HL-60 (cell line): ENCODE results near the gene NAPB.

ENCODE experiments used
- GABPA ChIP-seq: IDR thresholded peaks from 2 replicates; pipeline ENCODE4 v1.6.1; 2012; ENCODE audit warnings: low read depth
- POLR2AphosphoS5 ChIP-seq: IDR thresholded peaks from 2 replicates; pipeline ENCODE4 v1.6.1; 2012; ENCODE audit warnings: low read depth
- TF ChIP-seq, protein P1 (sequence below): IDR thresholded peaks from one replicate; pipeline ENCODE4 v1.5.1; 2011; ENCODE audit warnings: low read length, control low read depth, inconsistent platforms; ENCODE audit not compliant: insufficient read depth

DNA sequence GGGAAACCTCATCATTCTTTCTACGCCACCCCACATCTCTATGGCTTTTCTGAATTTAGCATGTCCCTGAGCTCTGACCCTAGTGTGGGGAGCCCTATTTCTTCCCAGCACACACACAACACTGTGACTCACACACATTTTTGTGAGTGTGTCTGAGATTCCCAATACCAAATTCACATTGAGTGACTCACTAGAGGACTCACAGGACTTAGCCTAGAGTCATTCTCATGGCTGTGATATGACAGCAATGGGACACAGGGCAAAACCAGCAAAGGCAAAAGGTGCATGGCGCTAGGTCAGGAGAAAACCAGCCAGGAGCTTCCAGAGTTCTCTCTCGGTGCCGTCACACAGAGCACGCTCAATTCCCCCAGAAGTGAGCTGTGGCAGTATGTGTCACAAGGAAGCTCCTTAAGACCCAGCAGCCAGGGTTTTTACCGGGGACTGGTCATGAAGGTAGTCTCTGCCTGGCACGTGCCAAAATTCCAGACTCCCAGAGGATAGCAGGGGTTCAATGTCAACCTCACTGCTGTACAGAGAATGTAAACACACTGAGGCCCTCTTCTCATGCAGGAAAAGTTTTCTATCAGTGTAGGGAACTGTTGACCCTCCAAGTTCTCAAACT lies 24.4 kb upstream of the NAPB start:
- TF ChIP-seq, protein P1, sequence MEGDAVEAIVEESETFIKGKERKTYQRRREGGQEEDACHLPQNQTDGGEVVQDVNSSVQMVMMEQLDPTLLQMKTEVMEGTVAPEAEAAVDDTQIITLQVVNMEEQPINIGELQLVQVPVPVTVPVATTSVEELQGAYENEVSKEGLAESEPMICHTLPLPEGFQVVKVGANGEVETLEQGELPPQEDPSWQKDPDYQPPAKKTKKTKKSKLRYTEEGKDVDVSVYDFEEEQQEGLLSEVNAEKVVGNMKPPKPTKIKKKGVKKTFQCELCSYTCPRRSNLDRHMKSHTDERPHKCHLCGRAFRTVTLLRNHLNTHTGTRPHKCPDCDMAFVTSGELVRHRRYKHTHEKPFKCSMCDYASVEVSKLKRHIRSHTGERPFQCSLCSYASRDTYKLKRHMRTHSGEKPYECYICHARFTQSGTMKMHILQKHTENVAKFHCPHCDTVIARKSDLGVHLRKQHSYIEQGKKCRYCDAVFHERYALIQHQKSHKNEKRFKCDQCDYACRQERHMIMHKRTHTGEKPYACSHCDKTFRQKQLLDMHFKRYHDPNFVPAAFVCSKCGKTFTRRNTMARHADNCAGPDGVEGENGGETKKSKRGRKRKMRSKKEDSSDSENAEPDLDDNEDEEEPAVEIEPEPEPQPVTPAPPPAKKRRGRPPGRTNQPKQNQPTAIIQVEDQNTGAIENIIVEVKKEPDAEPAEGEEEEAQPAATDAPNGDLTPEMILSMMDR: no peak
- no peak for TF ChIP-seq GABPA
- TF ChIP-seq POLR2AphosphoS5: no peak
